GM21423 (cell line): ENCODE results near the gene TIGD7.

ENCODE experiments used
- ATAC-seq: cut with Tn5 transposase; IDR thresholded peaks from one replicate; pipeline ENCODE4 v1.9.1; 2021; ENCODE audit warnings: mild to moderate bottlenecking, moderate library complexity; ENCODE audit not compliant: unreplicated experiment

Gene TIGD7, protein sequence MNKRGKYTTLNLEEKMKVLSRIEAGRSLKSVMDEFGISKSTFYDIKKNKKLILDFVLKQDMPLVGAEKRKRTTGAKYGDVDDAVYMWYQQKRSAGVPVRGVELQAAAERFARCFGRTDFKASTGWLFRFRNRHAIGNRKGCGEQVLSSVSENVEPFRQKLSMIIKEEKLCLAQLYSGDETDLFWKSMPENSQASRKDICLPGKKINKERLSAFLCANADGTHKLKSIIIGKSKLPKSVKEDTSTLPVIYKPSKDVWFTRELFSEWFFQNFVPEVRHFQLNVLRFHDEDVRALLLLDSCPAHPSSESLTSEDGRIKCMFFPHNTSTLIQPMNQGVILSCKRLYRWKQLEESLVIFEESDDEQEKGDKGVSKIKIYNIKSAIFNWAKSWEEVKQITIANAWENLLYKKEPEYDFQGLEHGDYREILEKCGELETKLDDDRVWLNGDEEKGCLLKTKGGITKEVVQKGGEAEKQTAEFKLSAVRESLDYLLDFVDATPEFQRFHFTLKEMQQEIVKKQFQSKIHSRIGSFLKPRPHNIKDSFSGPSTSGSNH

DNA sequence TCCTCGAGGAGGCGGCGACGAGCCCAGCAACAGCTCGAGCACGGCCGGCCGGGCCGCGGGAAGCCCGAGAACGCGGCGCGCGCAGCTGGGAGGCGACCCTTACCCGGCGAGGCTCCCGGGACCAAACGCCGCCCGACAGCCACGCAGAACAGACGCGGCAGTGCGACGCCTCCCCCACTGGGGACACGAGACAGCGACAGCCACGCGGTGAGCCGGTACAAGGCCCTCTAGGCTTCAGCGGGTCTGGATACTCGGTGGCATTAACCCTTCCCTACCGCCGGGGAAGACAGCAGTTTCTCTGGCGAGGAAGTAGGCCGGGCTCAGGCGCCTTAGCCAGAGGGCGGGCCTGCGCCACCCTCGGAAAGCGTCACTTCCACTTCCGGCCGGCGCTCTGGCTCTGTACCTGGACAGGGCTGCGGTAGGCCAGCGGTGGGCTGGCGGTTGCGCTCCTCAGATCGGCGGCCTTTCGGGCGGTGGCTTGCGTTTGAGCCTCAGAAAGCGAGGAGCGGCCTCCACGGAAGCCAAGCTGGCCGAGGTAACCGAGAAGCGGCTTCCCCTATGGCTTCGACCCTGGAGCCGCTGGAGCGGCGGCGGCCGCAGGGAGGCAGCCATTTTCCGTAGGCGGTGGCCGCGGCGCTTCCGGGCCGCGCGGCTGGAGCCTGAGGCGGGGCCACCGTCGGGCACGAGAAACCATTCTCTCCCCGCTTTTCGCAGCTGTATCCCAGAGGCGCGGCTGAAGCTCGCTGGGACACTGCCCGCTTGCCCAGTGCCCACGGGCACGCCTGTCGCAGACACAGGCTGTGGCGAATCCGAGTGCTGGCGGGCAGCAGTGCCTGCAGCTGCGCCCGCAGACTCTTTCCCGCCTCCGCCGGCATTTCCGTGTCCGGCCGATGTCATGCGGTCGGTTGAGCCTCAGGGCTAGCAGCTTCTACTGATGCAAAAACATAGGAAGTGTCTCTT is at the start of gene TIGD7, which contains the start of gene ZNF75A:
Gene TIGD7, minus strand, starts transcription at position 322 of the 960 bp plus-strand sequence. CDS start 4,816 bp downstream, outside the sequence.
Gene ZNF75A, plus strand, starts transcription at position 389 of the 960 bp plus-strand sequence. CDS start 2,932 bp downstream, outside the sequence.
- ATAC-seq, result peak; percentile 91

DNA sequence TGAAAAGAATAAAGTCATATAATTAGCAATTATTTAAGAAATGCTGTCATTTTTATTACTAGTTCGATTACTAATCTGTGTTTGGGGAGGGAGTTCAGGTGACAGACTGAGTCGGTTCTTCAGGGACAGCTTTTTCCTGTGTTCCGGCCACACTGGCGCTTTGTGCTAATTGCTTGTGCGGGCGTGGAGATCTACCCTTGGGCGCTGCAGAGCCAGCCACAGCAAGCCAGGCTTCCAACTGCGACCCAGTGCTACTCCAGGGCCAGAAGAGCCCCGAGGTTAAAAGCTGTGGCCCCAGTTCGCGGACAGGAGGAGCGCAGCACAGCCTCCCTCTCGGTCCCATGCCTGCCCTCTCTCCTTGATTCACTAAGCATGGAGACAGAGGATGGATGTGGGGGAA is 43.9 kb upstream of the TIGD7 start:
- ATAC-seq, result no peak

DNA sequence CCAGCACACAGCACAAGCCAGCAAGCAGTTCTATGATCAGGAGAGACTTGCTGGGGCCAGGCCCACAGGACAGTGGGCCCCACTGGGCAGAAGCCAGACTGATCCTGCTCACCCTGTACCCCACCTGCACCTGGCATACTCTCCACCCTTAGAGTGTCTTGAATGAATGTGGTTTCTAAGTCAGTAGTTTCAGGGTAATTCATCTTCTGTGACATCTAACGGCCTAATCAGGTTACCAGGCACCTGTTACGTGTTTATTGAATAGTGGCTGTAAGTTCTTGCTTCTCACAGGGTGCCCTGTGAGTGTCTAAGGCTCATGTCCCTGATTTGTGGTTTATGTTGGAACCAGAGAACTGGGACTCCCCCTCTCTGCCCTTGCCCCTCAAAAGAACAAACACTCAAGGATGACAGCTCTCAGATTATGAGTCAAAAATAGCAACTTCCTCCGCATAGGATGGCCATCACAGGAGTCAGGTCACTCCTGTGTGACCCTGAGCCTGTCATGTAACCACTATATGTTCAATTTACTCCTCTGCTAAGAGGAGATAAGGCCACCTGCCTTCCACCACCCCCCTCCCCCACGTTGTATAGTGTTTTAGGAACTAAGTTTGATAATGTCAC is 43.4 kb upstream of the TIGD7 start:
- no peak for ATAC-seq

DNA sequence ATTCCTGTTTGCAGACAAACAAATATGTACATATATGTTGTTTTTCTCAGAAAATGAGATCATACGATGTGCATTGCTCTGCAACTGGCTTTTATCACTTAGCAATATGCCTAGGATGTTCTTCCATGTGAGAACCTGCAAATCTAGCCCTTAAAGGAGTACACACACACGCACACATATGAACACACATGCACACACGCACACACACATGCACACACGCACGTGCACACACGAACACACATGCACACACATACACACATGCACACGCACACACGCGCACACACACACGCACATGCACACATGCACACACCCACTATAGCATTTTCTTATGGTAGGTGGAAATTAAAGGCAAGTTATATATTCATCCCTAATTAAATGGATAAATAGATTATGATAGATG is 42.4 kb upstream of the TIGD7 start:
- ATAC-seq, result no peak

DNA sequence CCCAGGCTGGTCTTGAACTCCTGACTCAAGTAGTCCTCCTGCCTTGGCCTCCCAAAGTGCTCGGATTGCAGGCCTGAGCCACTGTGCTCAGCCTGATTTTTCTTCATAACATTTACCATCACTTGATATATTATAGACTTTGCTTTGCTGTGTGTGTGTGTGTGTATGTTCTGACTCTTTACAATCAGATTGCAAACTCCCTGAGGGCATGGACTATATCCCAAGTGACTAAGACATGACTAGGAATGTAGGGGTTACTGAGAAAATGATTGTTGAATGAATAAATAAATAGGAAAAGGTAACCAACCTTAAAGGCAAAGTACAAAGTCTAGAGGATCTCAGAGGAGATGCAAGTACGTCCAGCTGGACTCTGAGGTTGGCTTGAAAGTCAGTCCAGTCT is 40.8 kb upstream of the TIGD7 start:
- ATAC-seq, result no peak

DNA sequence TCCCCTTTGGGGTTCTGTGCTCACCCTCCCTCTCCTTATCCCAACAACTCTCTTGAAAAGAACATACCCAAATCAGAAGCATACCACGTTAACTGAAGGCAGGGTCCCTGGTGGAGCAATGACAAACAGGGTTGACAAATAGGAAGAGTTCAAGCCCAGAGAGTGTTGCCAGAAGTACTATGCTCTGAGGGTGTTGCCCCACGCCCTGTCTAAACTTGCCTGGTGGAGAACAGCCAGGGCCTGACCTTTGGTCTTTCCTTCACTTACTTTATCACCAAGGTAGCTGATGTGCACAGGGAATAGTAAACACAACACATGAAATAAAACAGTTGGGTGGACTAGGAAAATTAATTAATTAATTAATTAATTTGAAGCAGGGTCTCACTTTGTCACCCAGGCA is 23.4 kb upstream of the TIGD7 start:
- no peak for ATAC-seq

DNA sequence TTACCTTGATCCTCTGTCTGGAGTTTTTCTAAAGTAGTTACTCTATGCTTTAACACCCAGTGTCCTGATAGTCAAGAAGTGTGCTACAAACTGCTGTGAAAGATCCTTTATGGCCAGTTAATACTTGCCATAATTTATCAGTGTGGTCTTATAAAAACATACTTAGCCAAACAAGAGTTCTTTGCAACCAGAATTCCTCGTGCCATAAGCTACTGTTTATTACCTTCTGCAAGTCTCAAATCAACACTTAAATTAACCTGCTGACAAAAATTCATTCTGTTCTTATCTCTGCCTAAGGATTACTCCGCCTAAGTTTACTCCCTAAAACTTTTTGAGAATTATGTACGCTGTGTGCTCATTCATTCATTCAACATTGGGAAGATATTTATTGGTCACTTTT is 22.9 kb upstream of the TIGD7 start:
- no peak for ATAC-seq

DNA sequence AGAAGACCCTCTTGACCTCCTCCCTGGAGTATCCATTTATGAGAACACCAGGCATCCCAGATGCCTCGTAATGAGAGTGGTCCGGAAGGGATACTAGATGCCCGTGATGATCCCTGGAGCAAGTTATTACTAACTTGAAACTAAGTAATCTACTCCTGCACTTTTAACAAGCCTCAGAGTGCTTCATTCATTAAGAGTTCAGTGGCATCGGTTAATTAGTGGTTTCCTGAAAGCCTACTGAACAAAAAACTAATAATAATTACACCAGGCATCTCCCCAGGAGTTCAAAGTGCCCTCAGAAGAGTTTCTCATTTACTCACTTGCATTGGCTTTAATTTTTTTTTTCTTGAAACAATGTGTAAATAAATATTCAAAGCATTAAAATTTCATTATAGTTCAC is 22.3 kb upstream of the TIGD7 start:
- no peak for ATAC-seq

DNA sequence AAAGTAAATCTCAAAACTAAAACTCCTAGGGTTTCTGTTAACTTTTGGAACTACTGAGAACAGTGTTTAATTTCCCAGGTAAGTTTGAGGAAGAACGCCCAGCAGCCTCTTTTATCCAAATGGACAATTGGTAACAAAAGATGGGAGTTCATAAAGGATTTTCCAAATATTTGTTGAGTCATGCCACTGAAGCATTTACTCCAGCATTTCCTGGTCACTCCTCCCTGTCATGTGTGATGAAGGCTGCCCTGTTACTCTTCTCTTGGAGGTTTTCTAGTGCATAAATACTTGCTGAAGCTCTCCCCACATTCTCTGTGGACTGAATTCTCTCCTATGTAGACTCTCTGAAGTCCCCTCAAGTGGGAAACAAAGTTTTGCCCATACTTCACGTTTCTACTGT is 16.6 kb upstream of the TIGD7 start:
- ATAC-seq, result no peak

DNA sequence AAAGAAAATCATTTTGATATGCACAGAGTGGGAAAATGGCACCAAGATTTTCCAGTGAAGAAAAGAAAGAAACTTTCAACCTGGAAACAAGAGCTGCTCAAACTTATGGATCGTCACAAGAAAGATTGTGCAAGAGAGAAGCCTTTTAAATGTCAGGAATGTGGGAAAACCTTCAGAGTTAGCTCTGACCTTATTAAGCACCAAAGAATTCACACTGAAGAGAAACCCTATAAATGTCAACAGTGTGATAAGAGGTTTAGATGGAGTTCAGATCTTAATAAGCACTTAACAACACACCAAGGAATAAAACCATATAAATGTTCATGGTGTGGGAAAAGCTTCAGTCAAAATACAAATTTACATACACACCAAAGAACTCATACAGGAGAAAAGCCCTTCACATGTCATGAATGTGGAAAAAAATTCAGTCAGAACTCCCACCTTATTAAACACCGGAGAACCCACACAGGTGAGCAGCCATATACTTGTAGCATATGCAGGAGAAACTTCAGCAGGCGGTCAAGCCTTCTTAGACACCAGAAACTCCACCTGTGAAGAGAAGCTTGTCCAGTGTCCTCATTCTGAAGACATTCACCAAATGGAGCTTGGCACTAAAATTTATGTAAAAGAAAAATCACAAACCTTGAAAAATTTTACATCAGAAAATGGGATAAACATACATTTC is 12.2 kb upstream of the TIGD7 start:
- ATAC-seq, result no peak

DNA sequence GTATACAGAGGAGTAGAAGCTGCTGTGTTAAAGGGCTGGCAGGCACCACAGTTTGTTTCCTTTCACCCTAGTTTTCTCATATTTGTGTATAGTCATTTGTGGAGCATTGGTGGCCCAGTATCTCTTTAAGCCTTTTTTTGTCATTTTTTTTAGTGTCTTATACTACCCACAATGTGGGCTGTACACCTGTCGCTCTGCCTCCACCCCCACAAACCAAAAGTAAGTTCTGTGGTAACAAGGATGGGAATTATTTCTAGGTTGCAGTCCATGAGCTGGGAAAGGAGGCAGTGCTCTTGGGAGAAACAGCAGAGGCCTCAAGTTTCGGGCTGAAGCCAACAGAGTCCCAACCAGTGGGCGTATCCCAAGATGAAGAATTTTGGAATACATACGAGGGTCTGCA is 6.3 kb upstream of the TIGD7 start:
- no peak for ATAC-seq

DNA sequence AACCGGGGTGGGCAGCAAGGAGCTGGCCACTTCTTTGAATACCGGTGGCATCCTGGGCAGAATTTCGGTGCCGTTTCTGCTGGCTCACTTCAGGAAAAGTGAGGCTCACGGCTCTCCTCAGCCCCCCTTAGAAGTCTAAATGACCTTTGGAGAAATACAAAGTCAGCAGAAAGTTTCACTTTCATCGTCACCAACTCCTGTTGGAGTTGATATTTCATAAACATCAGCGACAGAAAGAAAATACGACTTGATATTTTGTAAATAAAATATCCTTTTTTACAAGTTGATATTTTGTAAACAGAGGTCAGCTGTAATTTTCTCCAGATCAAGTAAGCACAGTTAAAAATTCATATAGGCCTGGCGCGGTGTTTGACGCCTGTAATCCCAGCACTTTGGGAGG is 848 bp upstream of the TIGD7 start:
- ATAC-seq, result no peak

DNA sequence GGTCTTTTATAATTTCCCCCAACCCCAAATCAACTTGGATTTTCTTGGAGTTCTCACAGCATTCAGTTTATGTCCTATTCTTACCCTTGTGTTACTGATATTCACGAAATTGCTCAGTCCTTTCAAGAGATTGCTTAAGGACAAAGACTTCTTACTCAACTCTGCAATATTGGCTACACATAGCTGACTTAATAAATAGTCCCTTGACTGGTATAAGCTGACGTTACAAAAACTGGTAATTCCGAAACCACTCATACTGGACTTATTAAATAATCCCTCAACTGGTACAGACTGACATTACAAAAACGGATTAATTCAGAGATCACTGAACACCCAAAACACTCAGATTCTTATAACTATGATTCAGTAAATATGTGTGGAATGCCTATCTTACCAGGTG is 860 bp downstream of the TIGD7 start:
- ATAC-seq, result no peak

DNA sequence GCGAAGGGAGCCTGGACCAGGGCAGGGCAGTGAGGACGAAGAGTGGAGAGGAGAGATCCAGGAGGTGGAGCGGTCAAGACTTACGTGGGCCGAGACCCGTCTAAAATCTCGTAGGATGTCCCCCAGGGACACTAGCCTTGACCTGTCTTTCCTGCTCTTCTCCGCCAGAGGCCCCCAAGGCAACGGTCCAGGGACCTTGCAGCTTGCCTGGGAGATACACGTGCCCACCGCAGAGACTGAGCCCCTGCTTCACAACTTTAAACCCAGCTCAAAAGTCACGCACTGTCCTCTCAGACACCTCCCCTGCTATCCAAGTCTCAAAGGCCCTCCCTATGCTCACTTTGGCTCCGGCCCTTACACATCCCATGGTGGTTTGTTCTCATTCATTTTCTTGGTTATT is 9.4 kb downstream of the TIGD7 start:
- ATAC-seq, result no peak

DNA sequence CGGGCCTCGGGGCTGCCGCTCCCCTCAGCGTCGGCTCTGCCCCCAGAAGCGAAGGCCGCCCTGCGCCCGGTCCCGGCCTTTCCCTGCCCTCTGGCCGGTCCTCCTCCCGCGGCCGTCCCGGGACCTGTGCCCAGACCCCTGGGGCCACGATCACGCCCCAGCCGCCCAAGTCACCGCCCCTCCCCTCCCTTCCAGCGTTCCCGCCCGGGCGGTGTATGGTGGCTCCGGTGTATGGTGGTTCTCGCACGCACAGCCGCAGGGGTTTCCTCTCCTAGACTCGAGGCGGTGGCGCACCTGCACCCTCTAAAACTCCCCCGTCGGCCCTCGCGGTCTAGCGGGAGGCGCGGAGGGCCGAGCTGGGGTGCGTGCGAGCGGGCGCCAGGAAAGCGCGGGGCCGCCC is 10.0 kb downstream of the TIGD7 start:
- no peak for ATAC-seq

DNA sequence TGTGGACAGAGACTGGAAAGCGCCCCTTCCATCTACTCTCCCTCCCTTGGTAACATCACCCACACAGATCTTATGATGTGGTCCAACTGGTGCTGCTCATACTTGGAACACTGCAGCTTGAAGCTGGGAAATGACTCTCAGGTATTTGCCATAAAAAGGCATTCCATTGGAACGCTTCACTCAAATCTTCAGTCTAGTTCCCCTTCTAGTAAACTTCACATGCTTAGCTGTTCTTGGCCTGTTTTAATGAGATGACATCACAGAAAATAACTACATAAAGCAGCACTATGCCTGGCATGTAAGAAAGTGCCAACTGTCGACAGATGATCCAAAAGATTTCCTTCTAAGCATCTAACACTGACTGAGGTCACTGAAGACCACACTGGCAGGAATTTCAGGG is 12.6 kb downstream of the TIGD7 start:
- no peak for ATAC-seq

DNA sequence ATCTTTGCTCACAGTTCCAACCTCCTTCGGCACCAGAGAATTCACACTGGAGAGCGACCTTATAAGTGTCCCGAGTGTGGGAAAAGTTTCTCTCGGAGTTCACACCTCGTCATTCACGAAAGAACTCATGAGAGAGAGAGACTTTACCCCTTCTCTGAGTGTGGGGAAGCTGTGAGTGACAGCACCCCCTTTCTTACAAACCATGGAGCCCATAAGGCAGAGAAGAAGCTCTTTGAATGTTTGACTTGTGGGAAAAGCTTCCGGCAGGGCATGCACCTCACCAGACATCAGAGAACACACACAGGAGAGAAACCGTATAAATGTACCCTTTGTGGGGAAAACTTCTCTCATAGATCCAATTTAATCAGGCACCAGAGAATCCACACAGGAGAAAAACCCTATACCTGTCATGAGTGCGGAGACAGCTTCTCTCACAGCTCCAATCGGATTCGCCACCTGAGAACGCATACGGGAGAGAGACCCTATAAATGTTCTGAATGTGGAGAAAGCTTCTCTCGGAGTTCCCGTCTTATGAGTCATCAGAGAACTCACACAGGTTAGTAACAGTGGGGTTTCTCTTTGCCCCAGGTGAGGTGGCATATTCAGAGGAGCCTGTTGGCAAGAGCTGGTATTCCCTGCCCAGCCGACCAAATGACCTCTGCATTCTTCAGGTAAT is 15.1 kb downstream of the TIGD7 start:
- no peak for ATAC-seq

DNA sequence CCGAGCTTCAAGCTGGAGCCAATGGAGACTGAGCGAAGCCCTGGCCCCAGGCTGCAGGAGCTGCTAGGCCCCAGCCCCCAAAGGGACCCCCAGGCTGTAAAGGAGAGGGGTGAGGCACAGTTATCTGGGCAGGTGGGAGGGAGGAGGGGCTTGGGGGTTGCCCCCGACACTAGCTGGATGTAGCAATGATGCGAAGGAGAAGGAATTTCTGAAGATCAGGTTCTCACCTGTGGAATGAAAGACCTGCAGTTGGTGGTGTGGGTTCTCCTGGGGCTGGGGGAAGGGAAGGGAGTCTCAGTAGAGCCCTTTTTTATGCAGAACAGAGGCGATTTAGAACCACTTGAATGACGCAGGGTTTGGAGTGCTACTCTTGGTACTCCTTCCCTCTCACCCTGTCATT is 20.1 kb downstream of the TIGD7 start:
- ATAC-seq, result no peak

DNA sequence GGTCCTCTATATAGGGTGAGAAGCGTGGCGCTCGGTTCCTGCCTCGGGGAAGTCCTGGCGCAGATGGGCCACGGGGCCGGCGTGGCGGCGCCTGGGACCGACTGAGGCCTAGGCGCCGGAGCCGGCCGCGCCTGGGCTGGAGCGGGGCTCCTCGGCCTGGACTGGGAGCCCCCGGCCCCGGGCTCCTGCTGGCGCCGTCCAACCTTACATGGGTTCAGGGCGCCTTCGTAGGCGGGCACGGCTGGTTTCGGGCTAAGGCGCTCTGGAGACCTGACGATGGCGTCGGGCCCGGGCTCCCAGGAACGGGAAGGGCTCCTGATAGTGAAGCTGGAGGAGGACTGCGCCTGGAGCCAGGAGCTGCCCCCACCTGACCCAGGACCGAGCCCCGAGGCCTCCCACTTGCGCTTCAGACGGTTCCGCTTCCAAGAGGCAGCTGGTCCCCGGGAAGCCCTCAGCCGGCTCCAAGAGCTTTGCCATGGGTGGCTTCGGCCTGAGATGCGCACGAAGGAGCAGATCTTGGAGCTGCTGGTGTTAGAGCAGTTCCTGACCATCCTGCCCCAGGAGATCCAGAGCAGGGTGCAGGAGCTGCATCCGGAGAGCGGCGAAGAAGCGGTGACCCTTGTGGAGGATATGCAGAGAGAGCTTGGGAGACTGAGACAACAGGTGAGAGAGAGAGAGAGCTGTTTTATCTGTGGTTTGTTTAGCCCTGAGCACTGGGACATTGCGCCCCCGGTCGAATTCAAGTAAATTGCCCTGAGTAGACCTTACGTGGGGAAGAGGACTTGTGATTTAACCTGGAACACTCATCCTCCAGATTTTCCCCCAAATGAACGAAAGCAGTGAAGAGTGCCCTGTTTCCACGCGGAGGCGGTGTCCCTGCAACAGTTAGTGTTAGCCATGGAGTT is 21.4 kb downstream of the TIGD7 start:
- ATAC-seq, result no peak
